IgD-negative memory B cell (primary cell): Measurements from ENCODE around the gene CHTOP. TPM values are rescaled to one million over a fixed set of nuclear protein-coding genes. Genes with fewer than 3 reads are reported as not detected.
A peak's percentile ranks its signal among the peaks of the same experiment; 100 is the strongest.

Experiments
- H3K27ac Mint-ChIP-seq, 3 donors: one replicate each; pipeline ENCODE4 v1.8.0; 2020 to 2022; ENCODE audit warnings: mild to moderate bottlenecking in 3 of 3, mixed read lengths in 3 of 3, moderate library complexity in 1 of 3
- H3K27me3 Mint-ChIP-seq: one replicate; pipeline ENCODE4 v1.8.0; 2021; ENCODE audit warnings: mixed read lengths
- H3K36me3 Mint-ChIP-seq: one replicate; pipeline ENCODE4 v1.8.0; 2020; ENCODE audit warnings: mild to moderate bottlenecking, mixed read lengths
- H3K4me1 Mint-ChIP-seq, 3 donors: one replicate each; pipeline ENCODE4 v1.8.0; 2020 to 2022; ENCODE audit warnings: mixed read lengths in 3 of 3, mild to moderate bottlenecking in 1 of 3
- H3K4me3 Mint-ChIP-seq, 4 donors: one replicate each; pipeline ENCODE4 v1.8.0; 2020 to 2022; ENCODE audit warnings: mild to moderate bottlenecking in 4 of 4, mixed read lengths in 4 of 4, moderate library complexity in 3 of 4
- H3K9me3 Mint-ChIP-seq, 3 donors: one replicate each; pipeline ENCODE4 v1.8.0; 2020 to 2021; ENCODE audit warnings: mixed read lengths in 3 of 3, mild to moderate bottlenecking in 1 of 3
- polyA plus RNA-seq: library from polyadenylated mRNA; unstranded; fragments of 300-500 nt; fragmentation: Illumina TruSeq; gene quantifications from one replicate; pipeline ENCODE4 v1.2.3, GENCODE V29; 2021

The CHTOP gene
- polyA plus RNA-seq, 1 donor from 2014 or later = 78.6 TPM

DNA sequence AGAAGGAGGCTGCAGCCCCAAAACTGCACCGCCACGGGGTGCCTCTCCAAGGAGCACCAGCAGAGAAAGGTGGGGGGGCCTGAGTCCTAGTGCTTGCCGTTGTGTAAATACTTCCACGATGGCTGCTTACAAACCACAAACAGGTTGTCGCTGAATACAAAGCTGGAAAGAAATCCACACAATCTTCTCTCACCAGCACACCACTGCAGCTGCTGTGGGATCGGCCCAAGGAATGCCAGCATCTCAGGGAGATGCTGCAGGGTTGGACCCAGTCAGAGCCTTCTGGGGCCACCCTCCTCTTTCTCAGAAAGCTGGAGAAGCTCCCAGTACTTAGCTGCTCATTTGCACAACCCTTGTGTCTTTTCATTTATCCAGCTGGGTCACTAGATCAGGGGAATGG, 14.7 kb upstream of the CHTOP start:
- Mint-ChIP-seq H3K4me3 (no peak overlapping the region), H3K4me1 (peaks cover 6 to 13% (median 9%) of the 10 kb centered on the region in 3 donors), H3K36me3 (peaks cover 3% of the 10 kb centered on the region), H3K9me3 (peaks cover 0 to 2% (median 0%) of the 10 kb centered on the region in 3 donors), H3K27ac (no peak overlapping the region), H3K27me3 (no peaks in the 10 kb centered on the region)

DNA sequence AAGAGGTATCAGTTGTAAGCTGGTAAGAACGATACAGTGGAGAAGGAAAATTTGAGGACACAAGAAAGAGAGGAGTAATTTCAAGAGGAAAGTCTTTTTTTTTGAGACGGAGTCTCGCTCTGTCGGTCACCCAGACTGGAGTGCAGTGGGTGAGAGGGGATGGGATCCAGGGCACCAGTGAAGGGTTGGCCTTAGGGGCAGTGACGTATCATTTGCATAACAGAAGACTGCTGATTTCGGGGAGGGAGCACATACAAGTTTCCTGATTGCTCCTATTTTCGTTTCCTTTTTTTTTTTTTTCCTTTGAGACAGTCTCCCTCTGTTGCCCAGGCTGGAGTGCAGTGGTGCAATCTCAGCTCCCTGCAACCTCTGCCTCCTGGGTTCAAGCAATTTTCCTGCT, 10.8 kb upstream of the CHTOP start:
- H3K4me3 Mint-ChIP-seq = no peak overlapping the region
- peaks cover 7% of the 10 kb centered on the region for H3K27me3 Mint-ChIP-seq
- no peaks in the 10 kb centered on the region for H3K9me3 Mint-ChIP-seq
- H3K36me3 Mint-ChIP-seq = peaks cover 3% of the 10 kb centered on the region
- peaks cover 7 to 22% (median 8%) of the 10 kb centered on the region in 3 donors for H3K4me1 Mint-ChIP-seq
- H3K27ac Mint-ChIP-seq = peak overlapping the region in 1 of 3 donors; percentile 13

DNA sequence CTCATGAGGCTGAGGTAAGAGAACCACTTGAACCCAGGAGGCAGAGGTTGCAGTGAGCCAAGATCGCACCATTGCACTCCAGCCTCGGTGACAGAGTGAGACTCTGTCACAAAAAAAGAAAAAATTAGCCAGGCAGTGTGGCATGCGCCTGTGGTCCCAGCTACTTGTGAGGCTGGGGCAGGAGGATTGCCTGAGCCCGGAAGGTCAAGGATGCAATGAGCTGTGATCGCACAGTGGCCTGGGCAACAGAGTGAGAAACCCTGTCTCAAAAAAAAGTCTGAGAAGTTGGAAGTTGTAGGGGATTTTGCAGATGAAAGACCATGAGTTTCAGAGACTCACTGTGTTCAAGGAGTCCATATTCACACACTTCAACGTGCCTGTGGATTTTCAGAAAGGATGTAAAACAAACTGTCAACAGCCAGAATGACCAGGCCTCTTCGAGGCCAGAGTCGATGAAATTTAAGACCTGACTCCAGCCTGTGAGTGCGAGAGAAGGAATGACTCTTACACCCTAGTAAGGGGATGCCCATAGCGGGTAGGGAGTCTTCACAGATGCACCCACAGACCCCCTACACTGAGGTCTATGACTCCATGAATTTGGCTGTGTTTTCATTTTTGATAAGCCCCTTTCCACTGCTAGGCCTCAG, 8.8 kb upstream of the CHTOP start:
- H3K36me3 Mint-ChIP-seq = peaks cover 2% of the 10 kb centered on the region
- H3K27me3 Mint-ChIP-seq = peaks cover 7% of the 10 kb centered on the region
- peaks cover 7 to 22% (median 11%) of the 10 kb centered on the region in 3 donors for H3K4me1 Mint-ChIP-seq
- peak overlapping the region in 1 of 3 donors; percentile 20 for H3K27ac Mint-ChIP-seq
- no peak overlapping the region for H3K4me3 Mint-ChIP-seq
- H3K9me3 Mint-ChIP-seq = no peaks in the 10 kb centered on the region

DNA sequence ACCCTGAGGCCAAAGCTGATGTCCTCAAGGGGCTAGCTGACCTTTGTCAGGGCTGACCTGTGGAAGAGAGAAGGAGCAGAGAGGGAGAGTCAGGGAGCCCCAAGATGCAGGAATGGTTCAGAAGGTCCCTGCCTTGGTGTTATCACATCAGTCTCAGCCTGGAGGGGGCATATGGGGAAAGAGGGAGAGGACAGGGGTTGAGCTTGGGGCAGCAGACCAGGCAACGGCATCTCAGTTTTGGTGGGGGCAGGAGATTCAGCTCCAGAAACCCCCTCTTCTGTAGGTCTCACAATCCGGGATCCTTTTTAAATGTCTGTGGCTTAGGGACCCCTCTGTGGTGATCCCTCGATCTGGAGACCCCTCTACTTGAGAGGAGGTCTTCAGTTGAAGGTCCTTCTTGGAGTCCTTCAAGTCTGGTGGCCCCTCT, 7.4 kb upstream of the CHTOP start:
- Mint-ChIP-seq H3K36me3 (peaks cover 2% of the 10 kb centered on the region), H3K4me1 (peaks cover 7 to 27% (median 12%) of the 10 kb centered on the region in 3 donors), H3K27ac (no peak overlapping the region), H3K4me3 (peak overlapping the region in 1 of 4 donors; percentile 68), H3K9me3 (no peaks in the 10 kb centered on the region), H3K27me3 (peaks cover 7% of the 10 kb centered on the region)

DNA sequence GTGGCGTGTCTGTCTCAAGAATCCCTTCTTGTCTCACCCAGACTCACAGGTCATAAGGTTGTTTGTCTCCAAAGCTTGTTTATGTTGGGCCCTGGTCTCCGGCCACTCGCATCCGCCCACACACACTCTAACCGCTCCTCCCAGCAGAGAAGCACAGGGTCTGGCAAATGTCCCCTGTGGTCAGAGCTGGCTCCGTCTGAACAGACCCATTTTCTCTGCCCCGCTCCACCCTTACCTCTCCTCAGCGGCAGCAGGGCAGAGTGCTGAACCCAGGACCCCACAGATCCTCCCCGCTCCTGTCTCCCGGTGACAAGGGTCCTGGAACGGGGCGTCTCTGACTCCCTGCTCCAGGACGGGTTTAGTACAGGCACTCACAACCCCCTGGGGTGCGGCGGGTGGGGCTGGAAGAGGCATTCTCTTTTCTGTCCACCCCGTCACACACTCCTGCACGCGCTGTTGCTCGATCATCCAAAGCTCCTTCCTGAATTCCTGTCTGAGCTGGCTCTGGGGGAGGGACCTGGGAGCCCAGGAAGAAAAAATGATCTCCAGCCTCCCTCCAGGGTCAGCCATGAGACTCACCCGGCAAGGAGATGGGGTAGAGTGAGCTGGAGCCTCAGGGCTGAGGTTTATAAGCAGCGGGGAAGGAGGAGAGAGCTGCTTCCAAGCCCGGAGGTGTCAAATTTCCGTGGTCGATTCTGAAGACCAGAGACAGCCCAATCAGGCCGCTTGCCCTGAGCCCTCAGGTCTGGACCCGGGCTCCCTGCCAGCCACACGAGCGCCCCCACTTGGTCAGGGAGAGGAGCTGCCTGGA, 6.8 kb upstream of the CHTOP start, which contains the start of gene S100A13:
Gene S100A13 (minus strand): TSS at position 602 of the 811 bp plus-strand sequence. CDS start 1,033 bp downstream, outside the sequence.
- peaks cover 7% of the 10 kb centered on the region for H3K27me3 Mint-ChIP-seq

DNA sequence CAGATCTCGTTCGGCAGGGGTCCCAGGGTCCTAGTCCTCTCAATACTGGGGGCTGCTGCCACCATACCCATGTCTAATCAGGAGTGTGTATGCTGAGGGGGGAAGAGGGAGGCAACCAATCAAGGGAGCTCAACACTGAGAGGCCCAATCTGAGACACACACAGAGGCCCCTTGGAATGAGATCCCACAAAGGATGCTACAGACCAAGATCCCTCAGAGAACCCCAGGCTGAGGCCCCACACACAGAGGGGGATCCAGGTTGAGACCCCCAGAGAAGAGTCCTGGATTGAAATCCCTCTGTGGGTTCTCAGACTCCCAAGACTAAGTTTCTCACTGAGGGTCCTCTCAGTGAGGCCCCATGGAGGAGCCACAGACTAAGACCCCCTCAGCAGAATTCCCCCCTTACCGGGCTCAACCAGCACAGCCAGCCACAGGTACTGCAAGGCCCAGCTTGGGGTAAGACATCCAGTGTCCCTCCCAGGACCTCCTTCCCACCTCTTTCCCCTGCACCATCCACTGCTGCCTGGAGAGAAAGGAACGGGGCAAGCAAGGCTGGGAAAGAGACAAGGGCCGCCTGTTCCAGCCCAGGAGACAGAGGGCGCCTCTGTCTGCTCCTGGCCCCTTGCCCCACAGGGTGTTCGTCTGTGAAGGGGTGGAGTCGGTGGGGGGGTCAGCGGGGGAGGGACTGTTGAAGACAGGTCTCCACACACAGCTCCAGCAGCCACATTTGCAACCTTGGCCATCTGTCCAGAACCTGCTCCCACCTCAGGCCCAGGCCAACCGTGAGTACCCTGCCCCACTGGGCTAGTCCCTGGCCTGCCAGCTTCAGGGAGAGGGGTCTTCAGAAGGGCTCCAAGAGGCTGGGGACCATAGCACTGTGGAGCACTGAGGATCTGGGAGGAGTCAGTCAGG, 5.9 kb upstream of the CHTOP start, which contains the start of gene S100A1:
Gene S100A1 (plus strand): TSS at position 720 of the 912 bp plus-strand sequence. CDS start 2,088 bp downstream, outside the sequence.
- Mint-ChIP-seq H3K36me3 (peaks cover 2% of the 10 kb centered on the region), H3K4me1 (peaks cover 5 to 27% (median 10%) of the 10 kb centered on the region in 3 donors), H3K9me3 (no peaks in the 10 kb centered on the region), H3K27ac (peak within 1 kb of the TSS in 2 of 3 donors; percentile 39 to 43), H3K4me3 (peak within 1 kb of the TSS in 3 of 4 donors; percentile 17 to 68 (median 60)), H3K27me3 (peaks cover 7% of the 10 kb centered on the region)

More for the DNA sequence above, 6.8 kb upstream of the CHTOP start, which contains the start of gene S100A13:
- peak within 1 kb of the TSS in 3 of 4 donors; percentile 58 to 68 (median 60) for H3K4me3 Mint-ChIP-seq
- H3K4me1 Mint-ChIP-seq = peaks cover 7 to 27% (median 12%) of the 10 kb centered on the region in 3 donors
- H3K36me3 Mint-ChIP-seq = peaks cover 2% of the 10 kb centered on the region
- peak within 1 kb of the TSS in 1 of 3 donors; percentile 39 for H3K27ac Mint-ChIP-seq
- H3K9me3 Mint-ChIP-seq = no peaks in the 10 kb centered on the region

DNA sequence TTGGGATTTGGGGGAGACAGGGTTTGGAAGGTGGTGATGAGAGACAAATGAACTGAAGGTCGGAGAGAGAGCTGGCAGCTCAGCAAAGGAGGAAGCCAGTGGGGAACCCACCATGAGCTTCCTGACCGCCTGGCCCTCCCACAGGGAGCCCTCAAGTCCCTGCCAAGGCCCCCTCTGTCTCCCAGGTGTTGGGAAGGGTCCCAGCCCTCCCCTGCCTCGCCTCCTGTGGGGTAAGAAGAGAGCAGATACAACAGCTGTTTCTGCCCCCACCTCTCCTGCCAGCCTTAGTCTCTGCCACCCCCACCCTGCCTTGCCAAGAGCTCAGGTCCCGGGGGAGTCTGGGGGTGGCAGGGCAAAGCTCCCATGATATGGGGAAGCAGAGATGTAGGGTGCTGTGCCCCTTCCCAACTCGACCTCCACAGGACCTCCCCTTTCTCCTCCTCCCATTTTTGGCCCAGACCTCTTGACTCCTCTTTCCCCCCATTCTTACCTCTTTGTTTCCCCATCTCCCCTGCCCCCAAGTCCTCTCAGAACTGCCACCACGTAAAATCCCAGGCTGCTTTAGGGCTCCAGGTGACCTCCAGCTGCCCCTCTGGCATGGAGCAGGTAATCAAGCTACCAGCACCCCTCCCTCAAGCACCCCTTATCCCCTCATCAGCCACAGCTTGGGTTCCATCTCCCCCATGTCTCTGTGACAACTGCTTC, 5.1 kb upstream of the CHTOP start:
- peak overlapping the region in 1 of 3 donors; percentile 43 for H3K27ac Mint-ChIP-seq
- peak overlapping the region in 1 of 4 donors; percentile 17 for H3K4me3 Mint-ChIP-seq
- H3K9me3 Mint-ChIP-seq = no peaks in the 10 kb centered on the region
- peaks cover 9 to 23% (median 14%) of the 10 kb centered on the region in 3 donors for H3K4me1 Mint-ChIP-seq
- H3K36me3 Mint-ChIP-seq = peaks cover 2% of the 10 kb centered on the region
- H3K27me3 Mint-ChIP-seq = peaks cover 7% of the 10 kb centered on the region

DNA sequence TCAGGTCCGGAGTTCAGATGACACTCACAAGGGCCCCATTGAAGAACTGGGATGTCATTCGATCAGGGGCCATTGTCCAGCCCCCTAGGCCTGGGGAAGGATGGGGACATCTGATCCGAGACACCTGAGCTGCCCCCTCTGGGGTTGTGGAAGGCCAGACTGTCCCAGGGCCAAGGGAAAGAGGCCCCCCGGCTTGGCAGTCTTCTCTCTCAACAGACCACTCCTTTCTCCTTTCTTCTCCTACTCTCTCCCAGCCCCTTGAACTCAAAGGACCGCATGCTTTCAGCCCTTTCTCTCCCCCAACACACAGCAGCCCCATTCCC, 4.6 kb upstream of the CHTOP start:
- Mint-ChIP-seq H3K4me1 (peaks cover 9 to 18% (median 17%) of the 10 kb centered on the region in 3 donors), H3K27me3 (peaks cover 7% of the 10 kb centered on the region), H3K36me3 (peaks cover 1% of the 10 kb centered on the region), H3K9me3 (no peaks in the 10 kb centered on the region), H3K4me3 (no peak overlapping the region), H3K27ac (peak overlapping the region in 1 of 3 donors; percentile 63)

DNA sequence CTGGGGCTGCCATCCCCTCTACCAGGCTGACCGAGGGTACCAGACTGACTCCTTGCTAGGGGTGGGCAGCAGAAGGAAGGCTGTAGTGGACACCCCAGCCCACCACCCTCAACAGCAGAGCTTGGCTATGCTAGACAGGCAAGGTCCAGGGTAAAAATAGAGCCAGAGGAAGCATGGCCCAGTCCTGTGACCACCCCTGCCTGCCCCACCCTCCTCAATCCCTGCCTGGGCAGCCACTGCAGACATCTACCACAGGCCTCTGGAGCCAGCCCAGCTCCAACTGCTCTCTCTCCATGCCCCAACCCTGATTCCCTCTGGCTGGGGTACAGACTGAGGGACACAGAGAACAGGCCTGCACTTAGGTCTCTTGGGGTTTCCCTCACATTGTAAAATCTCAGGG, 3.9 kb upstream of the CHTOP start:
- peaks cover 1% of the 10 kb centered on the region for H3K36me3 Mint-ChIP-seq
- peaks cover 7% of the 10 kb centered on the region for H3K27me3 Mint-ChIP-seq
- peak overlapping the region in 1 of 4 donors; percentile 23 for H3K4me3 Mint-ChIP-seq
- peaks cover 11 to 19% (median 17%) of the 10 kb centered on the region in 3 donors for H3K4me1 Mint-ChIP-seq
- no peak overlapping the region for H3K27ac Mint-ChIP-seq
- no peaks in the 10 kb centered on the region for H3K9me3 Mint-ChIP-seq

DNA sequence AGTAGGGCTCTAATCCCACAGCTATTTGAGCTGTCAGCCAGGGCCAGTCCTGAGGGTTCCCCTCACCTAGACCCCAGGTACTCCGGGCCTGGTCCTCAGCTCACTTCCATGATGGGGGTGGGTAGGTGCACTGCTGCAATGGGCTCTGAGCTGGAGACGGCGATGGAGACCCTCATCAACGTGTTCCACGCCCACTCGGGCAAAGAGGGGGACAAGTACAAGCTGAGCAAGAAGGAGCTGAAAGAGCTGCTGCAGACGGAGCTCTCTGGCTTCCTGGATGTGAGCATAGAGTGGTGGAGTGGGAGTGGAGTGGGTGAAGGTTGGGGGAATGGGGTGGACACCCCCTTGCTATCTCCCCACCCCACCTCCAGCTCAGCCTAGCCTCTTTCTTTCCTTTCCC, 3.5 kb upstream of the CHTOP start:
- Mint-ChIP-seq H3K4me3 (peak overlapping the region in 1 of 4 donors; percentile 23), H3K36me3 (peaks cover 1% of the 10 kb centered on the region), H3K27ac (no peak overlapping the region)

DNA sequence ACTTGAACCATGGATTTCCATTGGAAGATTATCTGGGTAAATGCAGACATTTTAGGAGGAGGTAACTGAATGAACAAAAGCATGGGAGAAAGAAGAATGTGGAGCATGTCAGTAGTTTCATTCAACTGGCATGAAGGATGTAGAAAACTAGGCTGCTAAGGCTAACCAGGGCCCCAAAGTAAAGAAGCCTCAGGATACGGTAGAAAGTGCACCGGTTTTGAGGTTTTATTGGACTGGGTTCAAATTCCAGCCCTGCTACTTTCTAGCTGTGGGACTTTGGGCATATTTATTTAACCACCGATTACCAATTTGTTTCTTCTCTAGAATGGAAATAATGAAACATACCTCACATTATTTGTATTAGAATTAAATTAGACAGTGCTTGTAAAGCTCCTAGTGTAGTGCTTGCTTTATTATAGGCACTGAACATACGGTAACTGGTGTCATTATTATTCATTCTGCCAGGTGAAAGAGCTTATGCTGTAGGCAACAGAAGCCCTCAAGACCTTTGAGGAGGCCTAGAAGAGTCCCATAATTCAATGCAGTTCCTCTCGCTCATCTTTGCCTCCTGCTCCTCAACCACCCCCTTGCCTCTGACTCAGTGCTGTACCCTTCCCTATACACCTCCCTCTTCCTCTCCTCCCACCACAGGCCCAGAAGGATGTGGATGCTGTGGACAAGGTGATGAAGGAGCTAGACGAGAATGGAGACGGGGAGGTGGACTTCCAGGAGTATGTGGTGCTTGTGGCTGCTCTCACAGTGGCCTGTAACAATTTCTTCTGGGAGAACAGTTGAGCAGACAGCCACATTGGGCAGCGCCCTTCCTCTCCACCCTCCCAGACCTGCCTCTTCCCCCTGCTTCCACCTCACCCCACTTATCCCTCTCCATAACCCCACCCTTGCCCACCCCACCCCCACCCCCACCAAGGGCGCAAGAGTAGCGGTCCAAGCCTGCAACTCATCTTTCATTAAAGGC, 2.5 kb upstream of the CHTOP start:
- no peaks in the 10 kb centered on the region for H3K9me3 Mint-ChIP-seq
- peak overlapping the region in 1 of 4 donors; percentile 19 for H3K4me3 Mint-ChIP-seq
- peaks cover 4% of the 10 kb centered on the region for H3K27me3 Mint-ChIP-seq
- H3K27ac Mint-ChIP-seq = no peak overlapping the region
- H3K4me1 Mint-ChIP-seq = peaks cover 14 to 22% (median 14%) of the 10 kb centered on the region in 3 donors
- peaks cover 1% of the 10 kb centered on the region for H3K36me3 Mint-ChIP-seq

More for the DNA sequence above, 3.5 kb upstream of the CHTOP start:
- peaks cover 7% of the 10 kb centered on the region for H3K27me3 Mint-ChIP-seq
- no peaks in the 10 kb centered on the region for H3K9me3 Mint-ChIP-seq
- peaks cover 12 to 19% (median 17%) of the 10 kb centered on the region in 3 donors for H3K4me1 Mint-ChIP-seq

DNA sequence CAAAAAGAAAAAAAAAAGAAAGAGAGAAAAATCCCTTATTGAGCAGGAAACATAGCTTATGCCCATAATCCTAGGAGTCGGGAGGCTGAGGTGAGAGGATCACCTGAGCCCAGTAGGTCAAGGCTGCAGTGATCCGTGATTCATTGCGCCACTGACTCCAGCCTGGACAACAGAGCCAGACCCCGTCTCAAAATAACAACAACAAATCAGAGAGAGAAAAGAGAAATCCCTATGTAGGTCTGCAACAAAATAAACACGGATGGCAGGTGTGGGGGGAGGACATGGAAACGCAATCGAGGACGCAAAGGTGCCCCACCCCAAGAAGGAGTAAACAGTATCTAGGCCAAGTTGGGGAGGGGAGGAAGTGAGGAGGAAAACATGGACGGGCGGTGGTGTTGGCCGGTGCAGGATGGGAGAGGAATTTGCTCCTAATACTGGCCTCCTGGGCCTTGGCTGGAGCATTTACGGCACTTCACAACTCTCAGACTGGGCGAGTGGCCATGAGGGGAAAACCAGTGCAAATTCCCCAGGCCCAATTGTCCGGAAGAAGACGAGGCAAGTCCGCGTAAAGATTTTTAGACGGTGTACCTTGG, 609 bp upstream of the CHTOP start:
- Mint-ChIP-seq H3K27me3 (no peaks in the 10 kb centered on the region), H3K27ac (peak overlapping the region; percentile 93 to 100 (median 100)), H3K4me1 (peaks cover 12 to 23% (median 17%) of the 10 kb centered on the region in 3 donors), H3K4me3 (peak overlapping the region; percentile 90 to 100 (median 100)), H3K9me3 (no peaks in the 10 kb centered on the region), H3K36me3 (peaks cover 3% of the 10 kb centered on the region)
